DMS114 treated with DMSO at 0.1 percent for 48 hours (cell line): Measurements from ENCODE around the gene CNKSR3.

ENCODE experiments used
- DNase-seq: peaks from one replicate; lab custom pipeline; 2025; ENCODE audit not compliant: unreplicated experiment; lab: John Stamatoyannopoulos, UW

The CNKSR3 gene

GRCh38 chr6:154356113-154356512 lies 154.4 kb downstream of the CNKSR3 start:
- no peak for DNase-seq

DNA sequence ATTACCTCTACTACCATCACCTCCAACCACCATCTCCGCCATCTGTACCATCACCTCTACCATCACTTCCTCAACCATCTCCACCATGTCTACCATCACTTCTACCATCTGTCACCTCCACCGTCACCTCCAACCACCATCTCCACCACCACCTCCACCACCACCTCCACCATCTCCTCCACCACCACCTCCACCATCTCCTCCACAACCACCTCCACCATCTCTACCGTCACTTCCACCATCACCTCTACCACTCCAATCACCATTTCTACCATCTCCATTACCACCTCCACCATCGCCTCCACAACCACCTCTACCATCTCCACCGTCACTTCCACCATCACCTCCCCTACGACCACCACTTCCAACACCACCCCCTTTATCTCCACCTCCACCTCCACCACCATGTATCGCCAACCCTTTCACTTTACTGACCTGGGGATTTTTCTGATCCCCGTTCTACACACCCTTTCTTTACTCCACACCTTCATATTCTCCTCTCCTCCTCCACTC lies 156.2 kb downstream of the CNKSR3 start:
- DNase-seq, result no peak

GRCh38 chr6:154353626-154354025 lies 156.9 kb downstream of the CNKSR3 start:
- no peak for DNase-seq

DNA sequence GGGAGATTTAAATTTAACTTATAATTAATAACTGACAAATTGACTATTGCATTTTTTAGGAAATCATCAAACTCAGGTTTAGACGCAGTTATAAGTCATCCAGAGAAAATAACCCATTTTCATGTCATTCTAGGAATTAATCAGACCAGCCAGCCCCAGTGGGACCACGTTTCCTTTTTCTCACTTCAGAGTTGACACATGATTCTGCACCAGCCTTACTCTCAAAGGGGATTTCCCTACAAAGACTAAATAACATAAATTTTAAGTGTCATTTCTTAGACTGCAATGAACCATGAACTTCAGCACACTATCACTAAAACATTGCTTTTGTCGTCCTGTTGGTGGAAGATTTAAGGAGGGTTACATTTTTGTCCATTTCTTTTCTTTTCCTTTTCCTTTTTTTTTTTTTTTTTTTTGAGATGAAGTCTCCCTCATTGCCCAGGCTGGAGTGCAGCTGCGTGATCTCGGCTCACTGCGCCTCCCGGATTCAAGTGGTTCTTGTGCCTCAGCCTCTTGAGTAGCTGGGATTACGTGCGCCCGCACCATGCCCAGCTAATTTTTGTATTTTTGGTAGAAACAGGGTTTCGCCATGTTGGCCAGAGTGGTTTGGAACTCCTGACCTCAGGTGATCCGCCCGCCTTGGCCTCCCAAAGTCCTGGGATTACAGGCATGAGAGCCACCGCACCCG lies 157.4 kb downstream of the CNKSR3 start:
- no peak for DNase-seq

GRCh38 chr6:154350293-154350692 lies 160.2 kb downstream of the CNKSR3 start:
- no peak for DNase-seq

GRCh38 chr6:154347981-154348380 lies 162.5 kb downstream of the CNKSR3 start:
- DNase-seq, result no peak

DNA sequence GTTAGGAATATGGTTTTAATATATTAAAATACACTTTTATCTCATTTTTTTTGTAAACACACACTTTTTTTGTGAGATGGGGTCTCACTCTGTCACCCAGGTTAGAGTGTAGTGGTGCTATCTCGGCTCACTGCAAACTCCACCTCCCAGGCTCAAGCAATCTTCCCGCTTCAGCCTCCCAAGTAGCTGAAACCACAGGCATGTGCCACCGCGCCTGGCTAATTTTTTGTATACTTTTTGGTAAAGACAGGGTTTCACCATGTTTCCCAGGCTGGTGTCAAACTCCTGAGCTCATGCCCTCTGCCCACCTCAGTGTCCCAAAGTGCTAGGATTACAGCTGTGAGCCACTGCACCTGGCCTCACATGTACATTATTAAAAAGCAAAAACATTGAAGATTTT lies 164.7 kb downstream of the CNKSR3 start:
- DNase-seq, result no peak

GRCh38 chr6:154343473-154344308 lies 166.8 kb downstream of the CNKSR3 start:
- no peak for DNase-seq

DNA sequence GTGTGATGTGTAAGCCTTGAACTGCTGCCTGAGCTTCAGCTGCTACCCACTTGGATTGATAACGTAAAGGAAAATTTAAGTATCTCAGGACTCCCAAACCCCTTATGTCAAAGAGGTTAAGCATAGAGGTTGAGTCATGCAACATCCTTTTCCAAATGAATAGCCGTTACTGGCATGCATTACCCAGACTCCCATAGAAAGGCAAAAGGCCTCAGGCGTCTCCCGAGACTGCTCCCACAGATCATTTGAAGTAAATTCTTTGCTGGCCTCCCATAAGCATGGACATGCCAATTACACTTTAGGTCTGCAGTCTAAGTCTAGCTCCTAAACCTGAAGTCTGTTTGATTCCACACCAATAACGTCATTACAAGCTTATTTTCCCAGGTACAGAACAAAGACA lies 168.6 kb downstream of the CNKSR3 start:
- no peak for DNase-seq

GRCh38 chr6:154341336-154341735 lies 169.1 kb downstream of the CNKSR3 start:
- no peak for DNase-seq
